Coronary artery (tissue), 2 donors: Measurements from ENCODE around the gene PISD.

Experiments used
- DNase-seq: peaks from one replicate; pipeline ENCODE4 v3.0.0-alpha.2; 2017; ENCODE audit warnings: low spot score
- H3K27ac ChIP-seq, 2 donors: fragments of 200-600 bp; sonication (generic); one replicate each; pipeline ENCODE4 v1.5.1; 2016 to 2019
- H3K4me3 ChIP-seq: fragments of 200-600 bp; sonication (generic); 2 replicates; pipeline ENCODE4 v1.5.1; 2016; ENCODE audit warnings: mild to moderate bottlenecking, moderate library complexity
- TF ChIP-seq, protein P1 (sequence below): fragments of 200-600 bp; sonication (generic); IDR thresholded peaks from one replicate; pipeline ENCODE4 v1.5.1; 2019; ENCODE audit warnings: antibody characterized with exemption

Gene PISD

DNA sequence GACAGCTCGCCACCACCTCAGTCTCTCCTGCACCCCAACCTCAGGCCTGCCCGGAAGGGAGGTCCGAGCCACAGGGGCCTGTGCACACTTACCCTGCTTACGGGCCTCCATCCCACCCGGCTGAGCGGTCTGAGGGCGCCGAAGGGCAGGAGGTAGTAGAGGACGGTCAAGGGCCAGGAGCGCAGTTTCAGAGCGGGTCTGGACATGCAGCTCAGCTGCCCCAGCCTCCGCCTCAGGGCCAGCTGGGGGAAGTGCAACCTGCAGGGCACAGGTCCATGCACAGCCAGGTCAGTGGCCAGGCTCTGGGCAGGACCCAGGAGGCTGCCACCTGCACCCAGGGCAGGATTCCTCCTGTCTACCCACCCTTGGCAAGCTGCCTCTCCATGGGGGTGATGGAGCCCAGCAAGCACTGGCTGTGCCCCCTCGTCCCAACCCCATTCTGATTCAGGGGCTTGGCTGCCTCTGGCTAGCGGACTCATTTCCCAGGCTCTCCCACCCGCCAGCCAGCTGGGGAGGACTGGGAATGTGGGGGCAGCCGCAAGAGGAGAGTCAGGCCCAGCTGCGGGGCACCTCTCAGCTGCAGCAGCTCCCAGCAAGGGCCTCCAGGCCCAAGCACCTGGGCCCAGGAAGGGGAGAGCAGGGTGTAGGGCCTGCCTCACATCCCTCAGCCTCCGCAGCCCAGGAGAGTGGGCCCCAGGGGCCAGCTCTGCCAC is 38.3 kb downstream of the PISD start:
- H3K27ac ChIP-seq, result no peak overlapping the region
- DNase-seq, result no peak
- TF ChIP-seq, protein P1, sequence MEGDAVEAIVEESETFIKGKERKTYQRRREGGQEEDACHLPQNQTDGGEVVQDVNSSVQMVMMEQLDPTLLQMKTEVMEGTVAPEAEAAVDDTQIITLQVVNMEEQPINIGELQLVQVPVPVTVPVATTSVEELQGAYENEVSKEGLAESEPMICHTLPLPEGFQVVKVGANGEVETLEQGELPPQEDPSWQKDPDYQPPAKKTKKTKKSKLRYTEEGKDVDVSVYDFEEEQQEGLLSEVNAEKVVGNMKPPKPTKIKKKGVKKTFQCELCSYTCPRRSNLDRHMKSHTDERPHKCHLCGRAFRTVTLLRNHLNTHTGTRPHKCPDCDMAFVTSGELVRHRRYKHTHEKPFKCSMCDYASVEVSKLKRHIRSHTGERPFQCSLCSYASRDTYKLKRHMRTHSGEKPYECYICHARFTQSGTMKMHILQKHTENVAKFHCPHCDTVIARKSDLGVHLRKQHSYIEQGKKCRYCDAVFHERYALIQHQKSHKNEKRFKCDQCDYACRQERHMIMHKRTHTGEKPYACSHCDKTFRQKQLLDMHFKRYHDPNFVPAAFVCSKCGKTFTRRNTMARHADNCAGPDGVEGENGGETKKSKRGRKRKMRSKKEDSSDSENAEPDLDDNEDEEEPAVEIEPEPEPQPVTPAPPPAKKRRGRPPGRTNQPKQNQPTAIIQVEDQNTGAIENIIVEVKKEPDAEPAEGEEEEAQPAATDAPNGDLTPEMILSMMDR, result no peak
- H3K4me3 ChIP-seq, result no peak overlapping the region

DNA sequence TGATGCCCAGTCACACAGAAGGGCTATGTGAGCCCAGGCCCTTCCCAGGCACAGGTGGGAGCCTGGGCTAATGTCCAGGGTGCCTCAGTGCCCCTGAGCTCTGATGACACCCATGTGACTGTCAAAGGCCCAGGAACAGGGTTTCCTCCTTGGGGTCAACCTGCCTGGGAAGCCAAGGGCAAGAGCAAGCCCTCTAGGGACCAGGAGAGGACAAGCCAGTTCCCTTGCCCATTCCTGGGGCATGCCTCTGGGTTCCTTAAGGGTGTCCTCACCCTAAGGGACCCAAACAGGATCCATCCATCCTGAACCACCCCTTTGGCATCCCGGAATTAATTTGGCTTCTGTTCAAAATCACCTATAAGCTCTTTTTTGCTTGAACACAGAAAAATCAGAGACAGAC is 39.0 kb downstream of the PISD start:
- H3K4me3 ChIP-seq, result no peak overlapping the region
- DNase-seq, result no peak
- TF ChIP-seq, protein P1, result no peak
- peak overlapping the region in 1 of 2 donors; percentile 2 for H3K27ac ChIP-seq

DNA sequence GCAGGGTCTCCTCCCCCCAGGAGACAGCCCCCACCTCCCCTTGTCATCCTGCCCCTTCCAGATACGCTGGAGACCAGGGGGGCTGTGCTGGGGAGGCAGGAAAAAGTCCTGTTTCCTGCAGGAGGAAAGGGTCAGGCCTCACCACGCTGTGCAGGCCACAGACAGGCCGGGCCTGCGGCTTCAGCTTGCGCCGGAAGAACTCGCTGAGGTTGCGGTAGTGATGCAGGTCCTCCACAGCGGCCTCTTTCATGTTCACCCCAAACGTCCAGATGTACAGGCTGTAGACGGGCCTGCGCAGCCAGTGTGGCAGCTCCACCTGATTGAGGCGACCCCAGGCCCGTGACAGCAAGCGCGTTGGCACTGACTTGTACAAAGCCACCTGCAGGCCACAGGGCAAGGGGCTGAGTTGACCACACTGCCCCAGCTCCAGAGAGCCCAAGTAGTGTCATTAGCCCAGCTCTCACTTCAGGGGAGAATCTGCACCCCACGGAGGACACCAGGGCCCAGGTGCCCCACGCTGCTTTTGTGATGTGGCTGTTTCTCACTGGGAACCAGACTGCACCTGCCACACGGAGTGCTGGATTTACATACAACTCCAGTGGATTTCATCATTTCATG is 40.4 kb downstream of the PISD start:
- Histone ChIP-seq H3K4me3 (no peak overlapping the region), H3K27ac (no peak overlapping the region)
- TF ChIP-seq, protein P1, result no peak
- DNase-seq, result no peak

DNA sequence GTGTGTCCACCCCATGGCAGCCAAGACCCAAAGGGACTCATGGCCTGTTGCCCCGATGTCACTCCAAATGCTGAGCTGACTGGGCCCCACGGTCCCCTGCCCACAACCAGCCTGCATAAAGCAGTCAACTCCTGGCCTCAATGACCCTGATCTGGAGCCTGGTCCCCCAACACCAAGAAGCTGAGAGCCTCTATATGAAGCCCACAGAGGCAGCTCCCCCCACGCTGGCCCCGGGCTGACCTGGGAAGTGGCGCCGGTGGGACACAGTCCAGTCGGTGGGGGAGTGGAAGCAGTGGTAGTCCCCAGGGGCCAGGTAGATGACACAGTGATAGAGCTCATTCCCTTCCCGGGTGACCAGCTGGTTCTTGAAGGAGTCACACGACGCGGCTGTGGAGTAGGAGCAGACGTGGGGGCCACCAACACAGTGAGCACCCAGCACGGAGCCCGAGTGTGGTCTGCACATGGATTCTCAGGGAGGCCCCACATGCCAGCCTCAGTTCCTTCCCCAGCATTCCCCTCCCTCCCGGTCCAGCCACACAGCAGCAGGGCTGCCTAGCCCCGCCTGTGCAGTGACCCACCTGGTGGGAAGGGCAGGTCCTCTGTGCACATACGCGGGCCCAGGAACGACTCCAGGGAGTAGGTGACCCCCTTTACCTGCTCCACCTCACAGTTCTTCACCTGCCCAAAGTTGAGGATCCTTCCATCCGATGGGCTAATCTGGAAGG is 41.1 kb downstream of the PISD start:
- H3K4me3 ChIP-seq, result no peak overlapping the region
- H3K27ac ChIP-seq, result no peak overlapping the region
- TF ChIP-seq, protein P1, result no peak
- no peak for DNase-seq

DNA sequence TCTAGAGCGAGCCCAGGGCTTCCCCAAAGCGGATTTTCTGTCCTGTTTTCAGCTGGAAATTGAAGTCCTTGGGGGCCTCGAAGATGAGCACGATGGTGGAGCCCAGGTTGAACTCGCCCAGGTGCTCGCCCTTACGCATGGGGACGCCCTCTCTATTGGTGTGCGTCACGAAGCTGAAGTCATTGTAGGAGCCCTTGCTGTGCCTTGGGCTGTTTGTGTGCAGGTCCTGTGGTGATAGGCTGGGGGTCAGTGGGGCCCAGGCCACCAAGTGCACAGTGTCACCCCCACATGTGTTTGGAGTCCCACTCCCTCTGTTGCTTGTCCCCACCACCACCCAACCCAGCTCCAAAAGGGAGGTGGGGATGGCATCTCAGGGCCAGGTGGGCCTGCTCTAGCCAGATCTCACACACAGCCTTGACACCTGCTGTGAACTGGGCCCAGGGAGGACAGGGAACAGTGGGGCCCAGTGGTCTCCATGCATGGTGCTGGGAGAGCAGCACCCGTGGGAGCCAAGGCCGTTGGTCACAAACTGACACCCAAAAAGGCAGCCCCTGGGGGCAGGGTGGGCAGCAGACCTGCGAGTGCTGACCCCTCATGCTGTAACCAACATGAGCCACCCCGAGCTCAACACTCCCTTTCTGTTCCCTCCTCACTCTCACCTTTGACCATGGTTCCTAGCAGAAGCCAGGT is 42.3 kb downstream of the PISD start:
- no peak overlapping the region for H3K4me3 ChIP-seq
- TF ChIP-seq, protein P1, result no peak
- no peak for DNase-seq

DNA sequence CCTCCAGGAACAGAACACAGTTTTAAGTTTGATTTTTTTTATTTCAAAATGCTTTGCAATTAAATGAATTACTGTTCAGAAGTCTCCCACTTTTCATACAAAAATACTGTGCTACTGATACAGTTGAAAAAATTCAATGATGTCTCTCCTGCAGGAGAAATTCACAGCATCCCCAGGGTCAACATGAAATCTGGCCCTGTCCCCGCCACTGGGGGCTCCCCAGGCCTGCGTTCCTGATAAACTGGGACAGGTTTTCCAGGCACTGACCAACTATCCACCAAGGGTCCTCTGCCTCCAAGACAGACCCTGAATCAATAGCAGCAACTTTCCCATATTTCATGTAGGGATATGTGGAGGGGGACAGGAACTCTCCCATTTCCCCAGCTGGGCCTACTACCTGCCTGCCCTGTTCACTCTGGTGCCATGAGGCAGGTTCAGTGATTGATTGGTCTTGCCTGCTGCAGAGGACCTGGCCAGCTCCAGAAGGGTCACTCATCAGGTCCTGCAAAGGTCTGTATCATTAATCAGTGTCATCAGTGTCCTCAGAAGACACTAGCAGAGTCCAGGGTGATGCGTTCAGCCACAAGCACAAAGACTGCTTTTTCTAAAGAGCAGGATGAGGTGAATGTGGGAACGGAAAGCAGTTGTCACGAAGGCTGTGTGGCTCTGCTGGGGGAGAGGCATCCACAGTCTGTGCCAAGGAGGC is 43.4 kb downstream of the PISD start:
- H3K27ac ChIP-seq, result no peak overlapping the region
- no peak overlapping the region for H3K4me3 ChIP-seq
- TF ChIP-seq, protein P1, result no peak
- no peak for DNase-seq

More for the DNA sequence above, 42.3 kb downstream of the PISD start:
- no peak overlapping the region for H3K27ac ChIP-seq
